NT2/D1 (cell line): ENCODE measurements around the gene GABRA6.
"Not testable (repeated sequence)": the region's sequence is repeated elsewhere in the genome, so short reads cannot be mapped to it uniquely, and the experiment has no call there.

Experiments used
- DNase-seq: peaks from one replicate; pipeline ENCODE4 v3.0.0-alpha.2; 2011; ENCODE audit warnings: low read depth, low spot score
- H3K27me3 ChIP-seq: 2 replicates; pipeline ENCODE4 v1.6.0; 2011; ENCODE audit warnings: mild to moderate bottlenecking; ENCODE audit not compliant: insufficient read length, insufficient read depth
- H3K36me3 ChIP-seq: 2 replicates; pipeline ENCODE4 v1.6.1; 2011; ENCODE audit warnings: mild to moderate bottlenecking, low read length, mixed read lengths; ENCODE audit not compliant: insufficient read depth, insufficient read length
- H3K4me1 ChIP-seq: 2 replicates; pipeline ENCODE4 v1.5.1; 2011; ENCODE audit not compliant: insufficient read depth, insufficient read length
- H3K4me3 ChIP-seq: 2 replicates; pipeline ENCODE4 v1.5.1; 2011; ENCODE audit warnings: low read depth; ENCODE audit not compliant: insufficient read length
- H3K9ac ChIP-seq: 2 replicates; pipeline ENCODE4 v1.6.0; 2011; ENCODE audit warnings: low read depth; ENCODE audit not compliant: insufficient read length
- H3K9me3 ChIP-seq: 2 replicates; pipeline ENCODE4 v1.5.1; 2011; ENCODE audit warnings: mild to moderate bottlenecking, low read length; ENCODE audit not compliant: insufficient read depth
- SUZ12 ChIP-seq: IDR thresholded peaks from 2 replicates; pipeline ENCODE4 v1.6.1; 2011; ENCODE audit not compliant: insufficient read length, insufficient read depth; ENCODE audit errors: extremely low read depth
- YY1 ChIP-seq: IDR thresholded peaks from 2 replicates; pipeline ENCODE4 v1.6.1; 2011; ENCODE audit not compliant: insufficient read length, insufficient read depth
- ZNF274 ChIP-seq: IDR thresholded peaks from 2 replicates; pipeline ENCODE4 v1.6.1; 2011; ENCODE audit warnings: mild to moderate bottlenecking, low read depth, low read length

The GABRA6 gene

DNA sequence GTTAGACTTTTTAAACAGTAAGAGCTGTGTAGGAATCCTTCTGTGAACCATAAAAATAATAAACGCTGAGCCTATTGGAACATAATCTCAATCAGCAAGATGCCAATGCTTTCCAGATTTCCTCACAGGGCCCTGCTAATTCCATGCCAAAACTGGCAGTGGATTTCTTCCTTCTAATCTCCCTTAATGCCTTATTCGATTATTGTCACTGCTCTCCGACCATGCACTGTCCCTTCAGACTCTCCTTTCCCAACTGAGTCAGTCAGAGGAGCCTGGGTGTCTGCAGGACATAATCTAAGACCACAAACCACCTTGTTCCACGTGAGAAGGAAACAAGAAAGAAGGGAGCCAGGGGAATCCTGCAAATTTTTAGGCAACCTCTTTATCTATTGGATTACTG lies at the start of gene GABRA6:
Gene GABRA6 (plus strand): TSS at position 261 of the 400 bp plus-strand sequence. CDS start 269 bp downstream, outside the sequence.
- Histone ChIP-seq H3K9me3 (no peaks in the 10 kb centered on the region), H3K9ac (no peak within 1 kb of the TSS), H3K4me1 (no peaks in the 10 kb centered on the region), H3K36me3 (no peaks in the 10 kb centered on the region), H3K4me3 (no peak within 1 kb of the TSS), H3K27me3 (no peaks in the 10 kb centered on the region)
- no peak for DNase-seq
- no peak for TF ChIP-seq SUZ12
- TF ChIP-seq YY1: no peak
- no peak for TF ChIP-seq ZNF274

DNA sequence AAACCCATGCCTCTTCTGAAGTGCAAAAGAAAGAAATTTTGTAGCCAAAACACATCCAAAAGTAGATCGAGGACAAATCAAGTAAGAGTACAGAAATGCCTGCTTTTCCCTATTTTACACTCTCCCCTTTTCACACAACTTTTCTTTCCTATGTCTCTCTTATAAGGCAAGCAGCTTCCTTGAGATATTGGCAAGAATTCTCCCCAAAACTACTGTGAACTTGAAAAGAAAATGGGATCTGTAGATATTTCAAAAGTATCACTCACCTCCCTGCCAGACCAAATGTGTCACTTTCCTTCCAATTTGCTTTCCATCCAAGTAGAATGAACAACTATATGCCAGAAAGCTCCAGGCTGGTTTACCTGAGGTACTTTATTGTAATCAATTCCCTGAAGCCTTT lies 47.9 kb upstream of the GABRA6 start:
- no peaks in the 10 kb centered on the region for H3K4me1 ChIP-seq
- DNase-seq: no peak
- H3K9ac ChIP-seq: no peak overlapping the region
- TF ChIP-seq SUZ12 (no peak), ZNF274 (no peak), YY1 (no peak)
- no peaks in the 10 kb centered on the region for H3K9me3 ChIP-seq
- no peak overlapping the region for H3K4me3 ChIP-seq
- H3K27me3 ChIP-seq: no peaks in the 10 kb centered on the region
- H3K36me3 ChIP-seq: no peaks in the 10 kb centered on the region

DNA sequence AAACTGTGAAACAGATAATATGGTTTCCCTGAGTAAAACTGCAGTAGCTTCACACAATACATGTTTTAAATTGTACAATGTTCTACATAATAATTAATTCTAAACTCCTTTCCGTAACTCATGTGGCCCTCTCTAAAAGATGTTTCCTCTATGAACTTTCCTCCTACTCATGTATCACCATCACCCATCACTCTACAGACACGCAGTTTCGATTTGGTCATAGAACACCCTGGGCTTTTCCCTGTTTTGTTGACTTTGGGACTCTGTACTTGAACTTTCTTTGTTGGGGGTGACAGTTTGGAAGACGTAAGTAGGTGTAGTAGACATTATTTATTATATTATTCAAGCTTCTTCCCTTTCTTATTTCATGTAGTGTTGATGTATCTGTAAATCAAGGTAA lies 44.1 kb upstream of the GABRA6 start:
- H3K9me3 ChIP-seq: no peaks in the 10 kb centered on the region
- H3K4me1 ChIP-seq: no peaks in the 10 kb centered on the region
- no peak for TF ChIP-seq SUZ12
- H3K9ac ChIP-seq: no peak overlapping the region
- DNase-seq: no peak
- no peaks in the 10 kb centered on the region for H3K27me3 ChIP-seq
- no peak overlapping the region for H3K4me3 ChIP-seq
- H3K36me3 ChIP-seq: no peaks in the 10 kb centered on the region

DNA sequence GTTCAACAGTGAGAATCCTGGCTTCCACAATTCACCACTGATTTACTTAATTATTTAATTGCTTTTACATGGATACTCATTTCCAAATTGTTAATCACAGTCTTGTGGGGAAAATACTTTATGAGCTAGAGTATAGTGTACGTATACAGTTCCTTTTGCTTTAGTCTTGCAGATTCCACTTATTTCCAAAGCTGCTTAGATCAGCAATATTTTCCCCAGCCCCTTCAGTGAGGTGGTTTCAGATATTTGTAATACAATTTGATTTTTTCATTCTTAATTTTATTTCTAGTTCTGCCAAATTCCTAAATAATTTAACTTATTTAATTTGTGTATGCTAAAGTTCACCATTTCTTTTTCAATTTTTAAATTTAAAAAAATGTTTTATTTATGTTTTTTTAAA lies 40.3 kb upstream of the GABRA6 start:
- no peaks in the 10 kb centered on the region for H3K4me1 ChIP-seq
- no peaks in the 10 kb centered on the region for H3K27me3 ChIP-seq
- H3K9me3 ChIP-seq: no peaks in the 10 kb centered on the region
- no peaks in the 10 kb centered on the region for H3K36me3 ChIP-seq
- H3K4me3 ChIP-seq: no peak overlapping the region
- H3K9ac ChIP-seq: no peak overlapping the region
- DNase-seq: no peak
- no peak for TF ChIP-seq SUZ12
- no peak for TF ChIP-seq ZNF274
- TF ChIP-seq YY1: no peak

DNA sequence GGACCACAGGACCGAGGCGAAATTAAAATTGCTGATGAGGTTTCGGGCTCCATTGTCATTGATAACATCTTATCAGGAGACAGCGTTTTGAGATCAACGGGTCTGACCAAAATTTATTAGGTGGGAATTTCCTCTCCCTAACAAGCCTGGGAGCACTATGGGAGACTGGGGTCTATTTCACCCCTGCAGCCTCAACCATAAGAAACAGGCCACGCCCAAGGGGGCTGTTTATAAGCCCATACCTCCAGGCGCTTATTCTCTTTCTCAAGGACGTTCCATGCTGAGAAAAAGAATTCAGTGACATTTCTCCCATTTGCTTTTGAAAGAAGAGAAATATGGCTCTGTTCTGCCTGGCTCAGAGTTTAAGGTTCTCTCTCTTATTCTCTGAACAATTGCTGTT lies 33.6 kb upstream of the GABRA6 start:
- peak; percentile 15 for DNase-seq
- H3K4me1 ChIP-seq: not testable (repeated sequence)

DNA sequence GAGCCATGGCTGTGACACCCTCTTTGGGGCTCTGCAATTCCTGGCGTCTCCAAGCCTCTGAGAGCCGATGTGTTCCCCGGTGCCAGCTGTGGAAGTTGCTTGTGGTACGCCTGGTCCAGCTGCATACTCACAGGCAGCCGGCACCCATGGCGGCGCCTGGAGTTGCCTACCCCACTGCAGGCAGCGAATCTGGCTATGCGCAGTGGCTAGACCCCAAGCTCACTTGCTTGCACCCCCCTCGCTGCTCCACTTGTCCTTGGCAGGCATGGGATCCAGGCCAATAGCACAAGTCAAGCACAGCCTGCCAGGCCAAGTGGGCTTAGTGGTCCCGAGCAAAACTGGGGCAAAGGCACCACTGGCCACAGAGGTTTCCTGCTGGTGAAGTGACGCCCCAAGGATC lies 24.7 kb upstream of the GABRA6 start:
- Histone ChIP-seq H3K9ac (no peak overlapping the region), H3K27me3 (no peaks in the 10 kb centered on the region), H3K4me1 (no peaks in the 10 kb centered on the region), H3K9me3 (no peaks in the 10 kb centered on the region), H3K36me3 (no peaks in the 10 kb centered on the region), H3K4me3 (no peak overlapping the region)
- no peak for DNase-seq
- TF ChIP-seq SUZ12: no peak
- no peak for TF ChIP-seq ZNF274
- no peak for TF ChIP-seq YY1

More for the DNA sequence above, 33.6 kb upstream of the GABRA6 start:
- H3K9ac ChIP-seq, H3K36me3 ChIP-seq, H3K27me3 ChIP-seq, H3K9me3 ChIP-seq, H3K4me3 ChIP-seq: not testable (repeated sequence)

DNA sequence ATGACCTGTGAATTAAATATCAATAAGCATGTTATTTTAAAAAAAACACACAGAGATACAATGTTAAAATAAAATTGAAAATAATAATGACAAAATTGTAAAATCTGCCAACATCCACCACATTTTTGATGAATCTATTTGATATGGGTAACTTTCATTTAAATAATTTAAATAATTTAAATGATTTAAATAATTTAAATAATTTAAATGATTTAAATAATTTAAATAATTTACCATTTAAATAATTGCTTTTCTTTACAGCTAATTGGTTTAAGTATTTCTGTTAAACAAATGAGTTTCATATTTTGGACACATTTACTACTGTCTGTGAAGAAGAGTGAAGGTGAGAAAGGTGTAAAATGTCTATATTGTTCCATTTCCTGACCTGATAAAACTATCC lies 22.1 kb upstream of the GABRA6 start:
- Histone ChIP-seq H3K9ac (no peak overlapping the region), H3K36me3 (no peaks in the 10 kb centered on the region), H3K4me3 (no peak overlapping the region), H3K27me3 (no peaks in the 10 kb centered on the region), H3K4me1 (no peaks in the 10 kb centered on the region), H3K9me3 (no peaks in the 10 kb centered on the region)
- no peak for TF ChIP-seq ZNF274
- no peak for TF ChIP-seq YY1
- no peak for TF ChIP-seq SUZ12
- DNase-seq: no peak

DNA sequence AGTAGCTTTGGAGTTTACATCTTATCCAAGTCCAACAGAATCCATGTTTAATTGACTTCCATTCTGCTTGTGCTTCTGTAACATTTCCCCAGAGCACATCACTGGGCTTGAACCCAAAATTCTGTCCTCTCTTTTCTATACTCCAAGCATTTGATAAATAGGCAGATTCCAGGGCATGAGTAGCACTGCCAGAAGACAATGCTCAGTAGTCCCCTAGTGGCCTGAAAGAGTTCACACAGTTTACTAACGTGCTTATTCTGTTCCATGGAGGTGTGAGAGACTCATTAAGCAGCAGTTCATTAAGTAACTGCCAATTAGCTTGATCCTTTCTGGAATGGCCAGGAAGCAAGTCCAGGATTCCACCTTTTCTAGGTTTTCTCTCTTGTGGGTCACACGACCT lies 9.4 kb upstream of the GABRA6 start:
- no peak overlapping the region for H3K9ac ChIP-seq
- H3K4me1 ChIP-seq: no peaks in the 10 kb centered on the region
- no peak for TF ChIP-seq YY1
- TF ChIP-seq SUZ12: no peak
- no peak for TF ChIP-seq ZNF274
- H3K36me3 ChIP-seq: no peaks in the 10 kb centered on the region
- no peaks in the 10 kb centered on the region for H3K9me3 ChIP-seq
- no peak overlapping the region for H3K4me3 ChIP-seq
- peak; percentile 9 for DNase-seq
- no peaks in the 10 kb centered on the region for H3K27me3 ChIP-seq
